ENCODE measurements around the gene PDAP1. TPM values are rescaled to one million over a fixed set of nuclear protein-coding genes. Genes with fewer than 3 reads are reported as not detected.
A peak's percentile ranks its signal among the peaks of the same experiment; 100 is the strongest.

PDAP1 gene
- total and polyA plus RNA-seq, 9 of the 15 experiments (the other 6 are each of a cell fraction or from before 2014, with no cell fraction given) = 10.2 to 315 (median 129) TPM

GRCh38 chr7:99369767-99370391, 38.5 kb downstream of the PDAP1 start (continued):
- TF ChIP-seq GABPB1 (CRISPR knock-in tag; IDR thresholded peaks at IDR 0.05) = no peak
- TF ChIP-seq ZNF586 (CRISPR knock-in tag; conservative IDR thresholded peaks at IDR 0.05) = no peak
- peak; percentile 53; the same call in 1 of the 2 replicates for TF ChIP-seq VEZF1 (CRISPR knock-in tag; IDR thresholded peaks at IDR 0.05)
- no peak for TF ChIP-seq PHB2 (IDR thresholded peaks at IDR 0.05; ENCODE audit: low read depth)
- TF ChIP-seq PTBP1 (IDR thresholded peaks at IDR 0.05; ENCODE audit: low read depth, low read length) = no peak
- TF ChIP-seq ZFP30 (CRISPR knock-in tag; IDR thresholded peaks at IDR 0.05; ENCODE audit: borderline replicate concordance) = no peak
- no peak for TF ChIP-seq THRA (IDR thresholded peaks at IDR 0.05)
- no peak for TF ChIP-seq CREB5 (CRISPR knock-in tag; IDR thresholded peaks at IDR 0.05)
- TF ChIP-seq KDM5B (IDR thresholded peaks at IDR 0.05; ENCODE audit: insufficient replicate concordance, low read depth, low read length) = no peak
- TF ChIP-seq ZNF41 (CRISPR knock-in tag; conservative IDR thresholded peaks at IDR 0.05) = no peak
- TF ChIP-seq SRSF9 (IDR thresholded peaks at IDR 0.05; ENCODE audit: borderline replicate concordance, low read depth, low read length) = no peak
- TF ChIP-seq BRD9 (IDR thresholded peaks at IDR 0.05; ENCODE audit: low read depth, partially characterized antibody) = peak; percentile 71
- no peak for TF ChIP-seq AFF1 (IDR thresholded peaks at IDR 0.05; ENCODE audit: low read depth in 1 of 2, partially characterized antibody in 2 of 2)
- peak; percentile 45; the same call in 1 of the 2 replicates for TF ChIP-seq MTA3 (IDR thresholded peaks at IDR 0.05; ENCODE audit: borderline replicate concordance)
- no peak for TF ChIP-seq CREBBP (IDR thresholded peaks at IDR 0.05; ENCODE audit: low read depth, low read length)
- no peak for TF ChIP-seq XRCC5 (IDR thresholded peaks at IDR 0.05; ENCODE audit: low read depth, low read length)
- TF ChIP-seq PKNOX1 (IDR thresholded peaks at IDR 0.05) = peak; percentile 24; the same call in 1 of the 2 replicates
- TF ChIP-seq NFIX (CRISPR knock-in tag; IDR thresholded peaks at IDR 0.05; ENCODE audit: low read depth) = no peak

Data from K562 (cell line).